Stimulated activated CD8-positive, alpha-beta memory T cell treated with anti-CD3 and anti-CD28 coated beads, Interleukin-4, amount 100 ng/mL, for 4 hours (primary cell): ENCODE data around the gene DEK.

ENCODE experiments used
- DNase-seq, 2 donors: peaks; one replicate each; pipeline ENCODE4 v3.0.0-alpha.2; 2020; ENCODE audit warnings: low read depth in 2 of 2, low spot score in 1 of 2

The DEK gene

GRCh38 chr6:18266523-18266912, 2.2 kb upstream of the DEK start:
- DNase-seq = no peak

GRCh38 chr6:18265787-18266522, 1.6 kb upstream of the DEK start:
- DNase-seq = no peak

GRCh38 chr6:18264923-18265377, 620 bp upstream of the DEK start:
- DNase-seq = no peak

GRCh38 chr6:18263418-18264218, 712 bp downstream of the DEK start:
- no peak for DNase-seq

GRCh38 chr6:18262702-18263417, 1.5 kb downstream of the DEK start:
- DNase-seq = no peak

- no peak for DNase-seq
Measured at GRCh38 chr6:18261877-18262276, 2.5 kb downstream of the DEK start.

GRCh38 chr6:18260448-18261106, 3.8 kb downstream of the DEK start:
- DNase-seq = no peak

GRCh38 chr6:18259675-18260447, 4.5 kb downstream of the DEK start:
- no peak for DNase-seq

- DNase-seq = no peak
Measured at GRCh38 chr6:18254793-18255192, 9.5 kb downstream of the DEK start.

GRCh38 chr6:18253635-18254034, 10.7 kb downstream of the DEK start:
- no peak for DNase-seq

GRCh38 chr6:18249271-18249670, 15.1 kb downstream of the DEK start:
- DNase-seq = no peak

GRCh38 chr6:18248698-18249097, 15.6 kb downstream of the DEK start:
- no peak for DNase-seq

- no peak for DNase-seq
Measured at GRCh38 chr6:18247002-18247401, 17.3 kb downstream of the DEK start.

- no peak for DNase-seq
Measured at GRCh38 chr6:18246205-18246604, 18.1 kb downstream of the DEK start.

GRCh38 chr6:18245642-18246041, 18.7 kb downstream of the DEK start:
- DNase-seq = no peak

- DNase-seq = no peak
Measured at GRCh38 chr6:18245079-18245478, 19.3 kb downstream of the DEK start.

GRCh38 chr6:18244251-18244650, 20.1 kb downstream of the DEK start:
- DNase-seq = no peak

- no peak for DNase-seq
Measured at GRCh38 chr6:18243302-18243893, 20.9 kb downstream of the DEK start.

- no peak for DNase-seq
Measured at GRCh38 chr6:18242062-18242851, 22.1 kb downstream of the DEK start.
